ENCODE data around the gene STEEP1. TPM values are rescaled to one million over a fixed set of nuclear protein-coding genes. Genes with fewer than 3 reads are reported as not detected.
A peak's percentile ranks its signal among the peaks of the same experiment; 100 is the strongest.

The STEEP1 gene
- total and polyA plus RNA-seq, 2 of the 13 experiments (the other 11 are each of a cell fraction or from before 2014, with no cell fraction given): 7.7 to 23.1 TPM

DNA sequence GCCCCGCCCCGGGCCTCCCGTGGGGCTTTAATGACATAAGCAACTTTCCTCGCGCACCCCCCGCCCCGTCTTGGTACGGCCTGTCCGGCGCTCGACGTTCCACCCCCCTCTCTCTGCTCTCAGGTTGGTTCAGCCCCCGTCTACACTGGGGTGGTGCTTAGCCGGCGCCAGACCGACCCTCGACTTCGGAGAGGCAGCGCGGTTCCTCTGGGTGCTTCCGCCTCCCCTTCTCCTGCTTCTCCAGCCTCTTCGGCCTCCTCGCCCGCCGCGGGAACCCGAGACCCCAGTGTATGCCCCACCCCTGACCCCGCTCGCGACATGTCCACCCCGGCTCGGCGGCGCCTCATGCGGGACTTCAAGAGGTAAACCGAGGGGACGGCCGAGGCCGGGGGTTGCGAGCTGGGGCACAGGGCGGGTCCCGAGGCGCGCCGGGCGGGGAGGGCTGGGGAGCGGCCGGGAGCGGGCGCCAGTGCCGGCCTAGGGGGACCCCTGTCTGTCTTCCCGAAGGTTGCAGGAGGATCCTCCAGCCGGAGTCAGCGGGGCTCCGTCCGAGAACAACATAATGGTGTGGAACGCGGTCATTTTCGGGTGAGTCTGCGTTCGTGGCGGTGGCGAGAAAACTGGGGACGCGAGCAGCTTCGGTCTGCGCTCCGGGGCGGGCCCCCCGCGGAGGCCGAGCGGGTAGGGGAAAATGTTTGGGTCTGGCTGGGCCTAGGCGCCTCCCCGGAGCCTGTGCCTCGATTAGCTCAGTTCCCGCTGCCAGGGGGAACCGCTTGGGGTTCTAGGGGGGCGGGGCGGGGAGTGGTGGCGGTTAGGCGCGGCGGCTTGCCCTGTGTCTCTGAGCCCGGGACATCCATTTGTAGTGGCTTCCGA lies 9.4 kb upstream of the STEEP1 start, which contains the start of gene UBE2A (continued):
- TF ChIP-seq NFIC (IDR thresholded peaks at IDR 0.05; ENCODE audit: low read length) (no peak), GATAD1 (CRISPR knock-in tag; IDR thresholded peaks at IDR 0.05) (peak; percentile 67), EP300 (IDR thresholded peaks at IDR 0.05; ENCODE audit: low read depth in 2 of 2, low read length in 2 of 2) (no peak), EP300 (CRISPR knock-in tag; IDR thresholded peaks at IDR 0.05; ENCODE audit: borderline replicate concordance) (no peak), KMT2B (CRISPR knock-in tag; IDR thresholded peaks at IDR 0.05) (0 out of 2 replicates have a peak, but pooled peaks have one; percentile 31), GATAD2A (CRISPR knock-in tag; IDR thresholded peaks at IDR 0.05) (0 out of 2 replicates have a peak, but pooled peaks have one; percentile 10), KLF11 (CRISPR knock-in tag; IDR thresholded peaks at IDR 0.05) (no peak), ZFP36 (IDR thresholded peaks at IDR 0.05; ENCODE audit: borderline replicate concordance, low read depth, low read length, partially characterized antibody) (no peak), RFX1 (IDR thresholded peaks at IDR 0.05) (no peak), RELA (CRISPR knock-in tag; IDR thresholded peaks at IDR 0.05) (no peak), TSC22D2 (CRISPR knock-in tag; IDR thresholded peaks at IDR 0.05; ENCODE audit: borderline replicate concordance) (no peak), IKZF1 (IDR thresholded peaks at IDR 0.05) (no peak), KLF9 (CRISPR knock-in tag; IDR thresholded peaks at IDR 0.05; ENCODE audit: low read depth) (no peak), ATF7-NPFF (CRISPR knock-in tag; IDR thresholded peaks at IDR 0.05; ENCODE audit: low read depth) (peak; percentile 44; the same call in 1 of the 2 replicates), NR3C1 (CRISPR knock-in tag; IDR thresholded peaks at IDR 0.05) (no peak), GATA4 (IDR thresholded peaks at IDR 0.05; ENCODE audit: borderline replicate concordance, low read depth) (no peak)
- TF ChIP-seq, protein P1, sequence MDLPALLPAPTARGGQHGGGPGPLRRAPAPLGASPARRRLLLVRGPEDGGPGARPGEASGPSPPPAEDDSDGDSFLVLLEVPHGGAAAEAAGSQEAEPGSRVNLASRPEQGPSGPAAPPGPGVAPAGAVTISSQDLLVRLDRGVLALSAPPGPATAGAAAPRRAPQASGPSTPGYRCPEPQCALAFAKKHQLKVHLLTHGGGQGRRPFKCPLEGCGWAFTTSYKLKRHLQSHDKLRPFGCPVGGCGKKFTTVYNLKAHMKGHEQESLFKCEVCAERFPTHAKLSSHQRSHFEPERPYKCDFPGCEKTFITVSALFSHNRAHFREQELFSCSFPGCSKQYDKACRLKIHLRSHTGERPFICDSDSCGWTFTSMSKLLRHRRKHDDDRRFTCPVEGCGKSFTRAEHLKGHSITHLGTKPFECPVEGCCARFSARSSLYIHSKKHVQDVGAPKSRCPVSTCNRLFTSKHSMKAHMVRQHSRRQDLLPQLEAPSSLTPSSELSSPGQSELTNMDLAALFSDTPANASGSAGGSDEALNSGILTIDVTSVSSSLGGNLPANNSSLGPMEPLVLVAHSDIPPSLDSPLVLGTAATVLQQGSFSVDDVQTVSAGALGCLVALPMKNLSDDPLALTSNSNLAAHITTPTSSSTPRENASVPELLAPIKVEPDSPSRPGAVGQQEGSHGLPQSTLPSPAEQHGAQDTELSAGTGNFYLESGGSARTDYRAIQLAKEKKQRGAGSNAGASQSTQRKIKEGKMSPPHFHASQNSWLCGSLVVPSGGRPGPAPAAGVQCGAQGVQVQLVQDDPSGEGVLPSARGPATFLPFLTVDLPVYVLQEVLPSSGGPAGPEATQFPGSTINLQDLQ (CRISPR knock-in tag; IDR thresholded peaks at IDR 0.05): no peak
- TF ChIP-seq, protein P2, sequence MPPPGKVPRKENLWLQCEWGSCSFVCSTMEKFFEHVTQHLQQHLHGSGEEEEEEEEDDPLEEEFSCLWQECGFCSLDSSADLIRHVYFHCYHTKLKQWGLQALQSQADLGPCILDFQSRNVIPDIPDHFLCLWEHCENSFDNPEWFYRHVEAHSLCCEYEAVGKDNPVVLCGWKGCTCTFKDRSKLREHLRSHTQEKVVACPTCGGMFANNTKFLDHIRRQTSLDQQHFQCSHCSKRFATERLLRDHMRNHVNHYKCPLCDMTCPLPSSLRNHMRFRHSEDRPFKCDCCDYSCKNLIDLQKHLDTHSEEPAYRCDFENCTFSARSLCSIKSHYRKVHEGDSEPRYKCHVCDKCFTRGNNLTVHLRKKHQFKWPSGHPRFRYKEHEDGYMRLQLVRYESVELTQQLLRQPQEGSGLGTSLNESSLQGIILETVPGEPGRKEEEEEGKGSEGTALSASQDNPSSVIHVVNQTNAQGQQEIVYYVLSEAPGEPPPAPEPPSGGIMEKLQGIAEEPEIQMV (CRISPR knock-in tag; IDR thresholded peaks at IDR 0.05; ENCODE audit: low read depth): no peak
- TF ChIP-seq, protein P3, sequence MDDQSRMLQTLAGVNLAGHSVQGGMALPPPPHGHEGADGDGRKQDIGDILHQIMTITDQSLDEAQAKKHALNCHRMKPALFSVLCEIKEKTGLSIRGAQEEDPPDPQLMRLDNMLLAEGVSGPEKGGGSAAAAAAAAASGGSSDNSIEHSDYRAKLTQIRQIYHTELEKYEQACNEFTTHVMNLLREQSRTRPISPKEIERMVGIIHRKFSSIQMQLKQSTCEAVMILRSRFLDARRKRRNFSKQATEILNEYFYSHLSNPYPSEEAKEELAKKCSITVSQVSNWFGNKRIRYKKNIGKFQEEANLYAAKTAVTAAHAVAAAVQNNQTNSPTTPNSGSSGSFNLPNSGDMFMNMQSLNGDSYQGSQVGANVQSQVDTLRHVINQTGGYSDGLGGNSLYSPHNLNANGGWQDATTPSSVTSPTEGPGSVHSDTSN (CRISPR knock-in tag; IDR thresholded peaks at IDR 0.05; ENCODE audit: borderline replicate concordance): no peak
- TF ChIP-seq, protein P4, sequence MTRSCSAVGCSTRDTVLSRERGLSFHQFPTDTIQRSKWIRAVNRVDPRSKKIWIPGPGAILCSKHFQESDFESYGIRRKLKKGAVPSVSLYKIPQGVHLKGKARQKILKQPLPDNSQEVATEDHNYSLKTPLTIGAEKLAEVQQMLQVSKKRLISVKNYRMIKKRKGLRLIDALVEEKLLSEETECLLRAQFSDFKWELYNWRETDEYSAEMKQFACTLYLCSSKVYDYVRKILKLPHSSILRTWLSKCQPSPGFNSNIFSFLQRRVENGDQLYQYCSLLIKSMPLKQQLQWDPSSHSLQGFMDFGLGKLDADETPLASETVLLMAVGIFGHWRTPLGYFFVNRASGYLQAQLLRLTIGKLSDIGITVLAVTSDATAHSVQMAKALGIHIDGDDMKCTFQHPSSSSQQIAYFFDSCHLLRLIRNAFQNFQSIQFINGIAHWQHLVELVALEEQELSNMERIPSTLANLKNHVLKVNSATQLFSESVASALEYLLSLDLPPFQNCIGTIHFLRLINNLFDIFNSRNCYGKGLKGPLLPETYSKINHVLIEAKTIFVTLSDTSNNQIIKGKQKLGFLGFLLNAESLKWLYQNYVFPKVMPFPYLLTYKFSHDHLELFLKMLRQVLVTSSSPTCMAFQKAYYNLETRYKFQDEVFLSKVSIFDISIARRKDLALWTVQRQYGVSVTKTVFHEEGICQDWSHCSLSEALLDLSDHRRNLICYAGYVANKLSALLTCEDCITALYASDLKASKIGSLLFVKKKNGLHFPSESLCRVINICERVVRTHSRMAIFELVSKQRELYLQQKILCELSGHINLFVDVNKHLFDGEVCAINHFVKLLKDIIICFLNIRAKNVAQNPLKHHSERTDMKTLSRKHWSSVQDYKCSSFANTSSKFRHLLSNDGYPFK (CRISPR knock-in tag; IDR thresholded peaks at IDR 0.05; ENCODE audit: borderline replicate concordance): no peak; the same call in 1 of the 2 replicates
- TF ChIP-seq, protein P5, sequence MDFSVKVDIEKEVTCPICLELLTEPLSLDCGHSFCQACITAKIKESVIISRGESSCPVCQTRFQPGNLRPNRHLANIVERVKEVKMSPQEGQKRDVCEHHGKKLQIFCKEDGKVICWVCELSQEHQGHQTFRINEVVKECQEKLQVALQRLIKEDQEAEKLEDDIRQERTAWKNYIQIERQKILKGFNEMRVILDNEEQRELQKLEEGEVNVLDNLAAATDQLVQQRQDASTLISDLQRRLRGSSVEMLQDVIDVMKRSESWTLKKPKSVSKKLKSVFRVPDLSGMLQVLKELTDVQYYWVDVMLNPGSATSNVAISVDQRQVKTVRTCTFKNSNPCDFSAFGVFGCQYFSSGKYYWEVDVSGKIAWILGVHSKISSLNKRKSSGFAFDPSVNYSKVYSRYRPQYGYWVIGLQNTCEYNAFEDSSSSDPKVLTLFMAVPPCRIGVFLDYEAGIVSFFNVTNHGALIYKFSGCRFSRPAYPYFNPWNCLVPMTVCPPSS (IDR thresholded peaks at IDR 0.05): no peak

Measured in HepG2 (cell line).